HUES6 (cell line): ENCODE results near the gene NKAPD1.
"Not testable (repeated sequence)": the region's sequence is repeated elsewhere in the genome, so short reads cannot be mapped to it uniquely, and the experiment has no call there.

Source experiments
- H3K27ac ChIP-seq: 2 replicates; pipeline ENCODE4 v1.7.0; 2013; ENCODE audit warnings: low read depth, mild to moderate bottlenecking, low read length, inconsistent platforms
- H3K27me3 ChIP-seq: 2 replicates; pipeline ENCODE4 v1.6.1; 2013; ENCODE audit warnings: low read length; ENCODE audit not compliant: control insufficient read depth, insufficient read depth
- H3K36me3 ChIP-seq: 2 replicates; pipeline ENCODE4 v1.6.1; 2013; ENCODE audit warnings: low read length; ENCODE audit not compliant: control insufficient read depth, insufficient read depth
- H3K4me1 ChIP-seq: 2 replicates; pipeline ENCODE4 v1.6.1; 2013; ENCODE audit warnings: low read length; ENCODE audit not compliant: control insufficient read depth, insufficient read depth
- H3K4me3 ChIP-seq: 2 replicates; pipeline ENCODE4 v1.5.1; 2013; ENCODE audit warnings: low read depth, low read length
- H3K9ac ChIP-seq: one replicate; pipeline ENCODE4 v1.6.1; 2013; ENCODE audit warnings: mild to moderate bottlenecking, low read length
- H3K9me3 ChIP-seq: 2 replicates; pipeline ENCODE4 v1.6.1; 2013; ENCODE audit warnings: low read depth, low read length; ENCODE audit not compliant: control insufficient read depth, insufficient read depth

NKAPD1 gene

GRCh38 chr11:112044961-112045360 lies 29.1 kb upstream of the NKAPD1 start:
- no peak overlapping the region for H3K4me3 ChIP-seq
- H3K27me3 ChIP-seq, result no peaks in the 10 kb centered on the region
- H3K36me3 ChIP-seq, result peaks cover 75% of the 10 kb centered on the region

GRCh38 chr11:112046647-112047046 lies 27.5 kb upstream of the NKAPD1 start:
- H3K27me3 ChIP-seq, H3K4me1 ChIP-seq, H3K9me3 ChIP-seq, H3K9ac ChIP-seq, H3K27ac ChIP-seq, H3K4me3 ChIP-seq: not testable (repeated sequence)
- H3K36me3 ChIP-seq, result peaks cover 77% of the 10 kb centered on the region

More at GRCh38 chr11:112044961-112045360, 29.1 kb upstream of the NKAPD1 start:
- H3K9ac ChIP-seq, result no peak overlapping the region
- H3K27ac ChIP-seq, result no peak overlapping the region
- H3K9me3 ChIP-seq, result no peaks in the 10 kb centered on the region
- no peaks in the 10 kb centered on the region for H3K4me1 ChIP-seq

GRCh38 chr11:112048256-112048655 lies 25.8 kb upstream of the NKAPD1 start:
- peaks cover 81% of the 10 kb centered on the region for H3K36me3 ChIP-seq
- H3K9me3 ChIP-seq, H3K27ac ChIP-seq, H3K4me1 ChIP-seq, H3K9ac ChIP-seq, H3K27me3 ChIP-seq, H3K4me3 ChIP-seq: not testable (repeated sequence)

- H3K9me3 ChIP-seq, result no peaks in the 10 kb centered on the region
- H3K4me3 ChIP-seq, result no peak overlapping the region
- H3K27me3 ChIP-seq, result no peaks in the 10 kb centered on the region
- H3K36me3 ChIP-seq, result peaks cover 78% of the 10 kb centered on the region
- no peak overlapping the region for H3K27ac ChIP-seq
- no peaks in the 10 kb centered on the region for H3K4me1 ChIP-seq
- no peak overlapping the region for H3K9ac ChIP-seq
These were observed 24.3 kb upstream of the NKAPD1 start for GRCh38 chr11:112049777-112050176.

- Histone ChIP-seq H3K4me1 (no peaks in the 10 kb centered on the region), H3K9ac (no peak overlapping the region), H3K27ac (no peak overlapping the region), H3K27me3 (no peaks in the 10 kb centered on the region), H3K9me3 (no peaks in the 10 kb centered on the region), H3K4me3 (no peak overlapping the region), H3K36me3 (peaks cover 74% of the 10 kb centered on the region)
These were observed 23.4 kb upstream of the NKAPD1 start for GRCh38 chr11:112050721-112051120.

GRCh38 chr11:112051768-112052167 lies 22.3 kb upstream of the NKAPD1 start:
- no peaks in the 10 kb centered on the region for H3K4me1 ChIP-seq
- no peaks in the 10 kb centered on the region for H3K27me3 ChIP-seq
- H3K9ac ChIP-seq, result no peak overlapping the region
- H3K27ac ChIP-seq, result no peak overlapping the region
- peaks cover 76% of the 10 kb centered on the region for H3K36me3 ChIP-seq
- H3K9me3 ChIP-seq, result no peaks in the 10 kb centered on the region
- no peak overlapping the region for H3K4me3 ChIP-seq

- Histone ChIP-seq H3K4me1 (no peaks in the 10 kb centered on the region), H3K27ac (no peak overlapping the region), H3K36me3 (peaks cover 83% of the 10 kb centered on the region), H3K9me3 (no peaks in the 10 kb centered on the region), H3K9ac (no peak overlapping the region), H3K4me3 (no peak overlapping the region), H3K27me3 (no peaks in the 10 kb centered on the region)
These were observed 16.9 kb upstream of the NKAPD1 start for GRCh38 chr11:112057170-112057569.

GRCh38 chr11:112058103-112058502 lies 16.0 kb upstream of the NKAPD1 start:
- H3K36me3 ChIP-seq, result peaks cover 82% of the 10 kb centered on the region
- H3K9me3 ChIP-seq, result no peaks in the 10 kb centered on the region
- no peak overlapping the region for H3K9ac ChIP-seq
- no peaks in the 10 kb centered on the region for H3K27me3 ChIP-seq
- H3K4me3 ChIP-seq, result no peak overlapping the region
- no peak overlapping the region for H3K27ac ChIP-seq
- no peaks in the 10 kb centered on the region for H3K4me1 ChIP-seq

- Histone ChIP-seq H3K4me1 (no peaks in the 10 kb centered on the region), H3K9ac (no peak overlapping the region), H3K27ac (no peak overlapping the region), H3K36me3 (peaks cover 51% of the 10 kb centered on the region), H3K27me3 (no peaks in the 10 kb centered on the region), H3K4me3 (no peak overlapping the region), H3K9me3 (no peaks in the 10 kb centered on the region)
These were observed 11.2 kb upstream of the NKAPD1 start for GRCh38 chr11:112062923-112063322.

- Histone ChIP-seq H3K27ac (no peak overlapping the region), H3K4me3 (no peak overlapping the region), H3K9ac (no peak overlapping the region), H3K4me1 (no peaks in the 10 kb centered on the region; the same call in 1 of the 2 replicates), H3K27me3 (no peaks in the 10 kb centered on the region), H3K9me3 (no peaks in the 10 kb centered on the region), H3K36me3 (peaks cover 73% of the 10 kb centered on the region)
These were observed 8.6 kb downstream of the NKAPD1 start for GRCh38 chr11:112082729-112083128.

- Histone ChIP-seq H3K9me3 (no peaks in the 10 kb centered on the region), H3K27ac (peak overlapping the region; percentile 24; the same call in 1 of the 2 replicates), H3K4me1 (no peaks in the 10 kb centered on the region; the same call in 1 of the 2 replicates), H3K9ac (peak overlapping the region; percentile 93), H3K27me3 (no peaks in the 10 kb centered on the region), H3K36me3 (peaks cover 75% of the 10 kb centered on the region), H3K4me3 (peak overlapping the region; percentile 84)
These were observed 11.8 kb downstream of the NKAPD1 start for GRCh38 chr11:112085822-112086421.
